Keratinocyte (primary cell): Measurements from ENCODE around the gene TFR2.

Source experiments
- CTCF ChIP-seq, 3 experiments: IDR thresholded peaks in 1 of 3; conservative IDR thresholded peaks in 1 of 3; optimal IDR thresholded peaks in 1 of 3; 2 replicates in 2 of 3; 3 replicates in 1 of 3; pipeline versions ENCODE3 to v1.5.1; 2011; ENCODE audit warnings: low read length in 3 of 3, mild to moderate bottlenecking in 3 of 3, moderate library complexity in 2 of 3, control low read depth in 1 of 3, inconsistent platforms in 1 of 3; ENCODE audit not compliant: insufficient read depth in 2 of 3; ENCODE audit errors: extremely low read depth in 1 of 3
- EZH2 ChIP-seq: IDR thresholded peaks from one replicate; pipeline ENCODE4 v1.6.1; 2012; ENCODE audit warnings: inconsistent platforms, mild to moderate bottlenecking, low read length, moderate library complexity

- TF ChIP-seq CTCF (optimal IDR thresholded peaks at IDR 0.05 in 1 of 3, IDR thresholded peaks at IDR 0.05 in 1 of 3, conservative IDR thresholded peaks at IDR 0.05 in 1 of 3; ENCODE audit: extremely low read depth in 1 of 3, insufficient read depth in 2 of 3, low read length in 3 of 3) (no peak), EZH2 (no peak)
These were observed 43.2 kb upstream of the TFR2 start for GRCh38 chr7:100684534-100685042.
